PC-3 (cell line): Measurements from ENCODE around the gene EMX2. TPM values are rescaled to one million over a fixed set of nuclear protein-coding genes. Genes with fewer than 3 reads are reported as not detected.

Experiments used
- ATAC-seq: fragments of 200-7000 bp; cut with Tn5 transposase; 2 replicates; pipeline ENCODE4 v1.9.1; 2020; ENCODE audit warnings: mild to moderate bottlenecking, moderate library complexity
- BruUV-seq: library from RNA; stranded (reverse); fragments of 400-500 nt; replicated peaks from 2 replicates; lab custom pipeline; 2021; lab: Mats Ljungman, UMichigan
- CTCF ChIA-PET: fragments of 300-600 bp; sonication (Branson Sonifier 250); formaldehyde crosslinking; loops from one replicate; lab custom pipeline; 2022; ENCODE audit warnings: antibody characterized with exemption; lab: Charles Lee
- POLR2A ChIA-PET: fragments of 300-600 bp; sonication (Branson Sonifier 250); formaldehyde crosslinking; loops from one replicate; lab custom pipeline; 2022; ENCODE audit warnings: antibody characterized with exemption; ENCODE audit not compliant: unreplicated experiment; lab: Charles Lee
- DNase-seq: peaks from one replicate; pipeline ENCODE4 v3.0.0-alpha.2; 2015
- H2AFZ ChIP-seq: fragments of 300-600 bp; sonication (generic); 2 replicates; pipeline ENCODE4 v1.6.0; 2016; ENCODE audit warnings: antibody characterized with exemption, low read length
- H3F3A ChIP-seq: fragments of 300-600 bp; sonication (generic); one replicate; pipeline ENCODE4 v1.6.0; 2017; ENCODE audit warnings: antibody characterized with exemption, low read length, control low read depth, mild to moderate bottlenecking; ENCODE audit not compliant: unreplicated experiment
- H3K27ac ChIP-seq: fragments of 300-600 bp; sonication (generic); 2 replicates; pipeline ENCODE4 v1.5.1; 2016; ENCODE audit warnings: mild to moderate bottlenecking, low read length
- H3K27me3 ChIP-seq: fragments of 300-600 bp; sonication (generic); 2 replicates; pipeline ENCODE4 v1.6.1; 2016; ENCODE audit warnings: low read length, mixed read lengths
- H3K36me3 ChIP-seq: fragments of 300-600 bp; sonication (generic); 2 replicates; pipeline ENCODE4 v1.6.1; 2016; ENCODE audit warnings: low read depth, mixed run types, low read length, mixed read lengths
- H3K4me1 ChIP-seq: fragments of 300-600 bp; sonication (generic); 2 replicates; pipeline ENCODE4 v1.5.1; 2016; ENCODE audit warnings: low read length; ENCODE audit not compliant: insufficient read depth
- H3K4me2 ChIP-seq: fragments of 300-600 bp; sonication (generic); 2 replicates; pipeline ENCODE4 v1.6.0; 2016; ENCODE audit warnings: low read length
- H3K4me3 ChIP-seq: fragments of 300-600 bp; sonication (generic); 2 replicates; pipeline ENCODE4 v1.5.1; 2016; ENCODE audit warnings: mild to moderate bottlenecking, low read length, mixed read lengths
- H3K79me2 ChIP-seq: fragments of 300-600 bp; sonication (generic); 2 replicates; pipeline ENCODE4 v1.6.1; 2017; ENCODE audit warnings: low read length, mixed read lengths
- H3K9ac ChIP-seq: fragments of 300-600 bp; sonication (generic); 2 replicates; pipeline ENCODE4 v1.6.0; 2016; ENCODE audit warnings: mild to moderate bottlenecking, low read length
- H3K9me2 ChIP-seq: fragments of 300-600 bp; sonication (generic); replicated peaks from 2 replicates; pipeline ENCODE4 v1.6.1; 2016; ENCODE audit warnings: mixed run types, low read length, mixed read lengths
- H3K9me3 ChIP-seq: fragments of 300-600 bp; sonication (generic); 2 replicates; pipeline ENCODE4 v1.6.1; 2016; ENCODE audit warnings: low read length, mixed read lengths
- H4K20me1 ChIP-seq: fragments of 300-600 bp; sonication (generic); 2 replicates; pipeline ENCODE4 v1.6.1; 2016; ENCODE audit warnings: low read length, mixed read lengths
- EZH2 ChIP-seq: fragments of 300-600 bp; sonication (generic); IDR thresholded peaks from one replicate; pipeline ENCODE4 v1.6.1; 2017; ENCODE audit warnings: antibody characterized with exemption, mild to moderate bottlenecking, low read length; ENCODE audit not compliant: unreplicated experiment
- EZH2phosphoT487 ChIP-seq: fragments of 300-600 bp; sonication (generic); IDR thresholded peaks from 2 replicates; pipeline ENCODE4 v1.6.1; 2018; ENCODE audit warnings: mild to moderate bottlenecking, antibody characterized with exemption, low read length, borderline replicate concordance
- intact Hi-C: fragments of 100-400 bp; cut with micrococcal nuclease; formaldehyde crosslinking; loops from 2 replicates; pipeline ENCODE4 v1.9.0; 2023
- total RNA-seq: library from RNA; depleted of rRNA; stranded (reverse); fragments of >200 nt; gene quantifications from 2 replicates; pipeline ENCODE4 v1.2.3, GENCODE V29; 2014
- TF ChIP-seq, protein P1 (sequence below): fragments of 300-600 bp; sonication (generic); conservative IDR thresholded peaks from 2 replicates; pipeline ENCODE4 v1.5.1; 2017; ENCODE audit warnings: antibody characterized with exemption, low read depth, mild to moderate bottlenecking, low read length

EMX2 gene
- total RNA-seq, 1 experiment from 2014 or later: not detected

DNA sequence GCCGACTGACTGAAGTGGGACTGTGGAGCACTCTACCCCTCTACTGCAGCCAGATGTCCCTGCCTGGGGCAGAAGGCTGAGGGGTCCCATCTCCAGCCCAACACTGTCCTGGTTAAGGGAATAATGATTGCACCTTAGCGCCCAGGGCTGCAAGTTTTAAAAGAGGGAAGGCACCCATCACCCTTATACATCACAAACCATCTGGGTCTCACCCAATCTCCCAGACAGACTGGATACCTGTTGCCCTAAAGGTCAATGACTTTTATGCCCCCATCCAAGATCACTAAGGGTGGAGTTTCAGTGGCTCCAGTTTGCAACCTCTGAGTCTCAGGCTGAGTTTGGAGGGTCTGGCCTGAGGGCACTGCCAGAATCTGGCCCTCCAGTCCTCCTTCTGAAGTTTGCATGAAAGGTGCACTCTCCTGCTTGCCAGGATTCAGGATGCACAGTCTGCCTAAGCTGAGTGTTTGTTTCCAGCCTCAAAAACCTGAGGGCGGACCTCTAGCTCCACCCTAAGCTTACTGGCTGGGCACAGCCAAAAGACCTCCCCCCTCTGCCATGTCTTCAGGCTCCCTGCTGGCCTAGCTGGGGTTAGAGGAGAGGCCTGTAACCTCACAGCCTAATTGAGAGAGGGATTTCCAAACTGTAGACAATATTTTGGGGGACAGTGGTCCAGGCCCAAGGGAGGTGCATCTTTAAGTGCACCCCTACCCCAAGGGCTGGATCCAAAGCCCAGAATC, 2.5 kb upstream of the EMX2 start:
- Histone ChIP-seq H3K27ac (no peak overlapping the region), H2AFZ (no peak overlapping the region), H3K9ac (no peak overlapping the region), H3K4me3 (no peak overlapping the region), H4K20me1 (no peaks in the 10 kb centered on the region), H3K9me2 (no peaks in the 10 kb centered on the region), H3F3A (no peaks in the 10 kb centered on the region), H3K36me3 (no peaks in the 10 kb centered on the region), H3K79me2 (no peaks in the 10 kb centered on the region), H3K27me3 (peaks cover 39% of the 10 kb centered on the region), H3K9me3 (no peaks in the 10 kb centered on the region), H3K4me2 (no peak overlapping the region), H3K4me1 (0 out of 2 replicates have a peak, but pooled peaks cover 6% of the 10 kb centered on the region)
- ATAC-seq (no peak), DNase-seq (no peak)
- TF ChIP-seq EZH2phosphoT487 (no peak), EZH2 (no peak)
- TF ChIP-seq, protein P1, sequence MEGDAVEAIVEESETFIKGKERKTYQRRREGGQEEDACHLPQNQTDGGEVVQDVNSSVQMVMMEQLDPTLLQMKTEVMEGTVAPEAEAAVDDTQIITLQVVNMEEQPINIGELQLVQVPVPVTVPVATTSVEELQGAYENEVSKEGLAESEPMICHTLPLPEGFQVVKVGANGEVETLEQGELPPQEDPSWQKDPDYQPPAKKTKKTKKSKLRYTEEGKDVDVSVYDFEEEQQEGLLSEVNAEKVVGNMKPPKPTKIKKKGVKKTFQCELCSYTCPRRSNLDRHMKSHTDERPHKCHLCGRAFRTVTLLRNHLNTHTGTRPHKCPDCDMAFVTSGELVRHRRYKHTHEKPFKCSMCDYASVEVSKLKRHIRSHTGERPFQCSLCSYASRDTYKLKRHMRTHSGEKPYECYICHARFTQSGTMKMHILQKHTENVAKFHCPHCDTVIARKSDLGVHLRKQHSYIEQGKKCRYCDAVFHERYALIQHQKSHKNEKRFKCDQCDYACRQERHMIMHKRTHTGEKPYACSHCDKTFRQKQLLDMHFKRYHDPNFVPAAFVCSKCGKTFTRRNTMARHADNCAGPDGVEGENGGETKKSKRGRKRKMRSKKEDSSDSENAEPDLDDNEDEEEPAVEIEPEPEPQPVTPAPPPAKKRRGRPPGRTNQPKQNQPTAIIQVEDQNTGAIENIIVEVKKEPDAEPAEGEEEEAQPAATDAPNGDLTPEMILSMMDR: no peak
- BruUV-seq: no TSS peak
- ChIA-PET POLR2A (no interaction called here), CTCF (no interaction called here)
- intact Hi-C loops: loop anchor here (2.0 kb wide), 1 partner anchor 567 kb away; no protein-coding TSS in a partner anchor

DNA sequence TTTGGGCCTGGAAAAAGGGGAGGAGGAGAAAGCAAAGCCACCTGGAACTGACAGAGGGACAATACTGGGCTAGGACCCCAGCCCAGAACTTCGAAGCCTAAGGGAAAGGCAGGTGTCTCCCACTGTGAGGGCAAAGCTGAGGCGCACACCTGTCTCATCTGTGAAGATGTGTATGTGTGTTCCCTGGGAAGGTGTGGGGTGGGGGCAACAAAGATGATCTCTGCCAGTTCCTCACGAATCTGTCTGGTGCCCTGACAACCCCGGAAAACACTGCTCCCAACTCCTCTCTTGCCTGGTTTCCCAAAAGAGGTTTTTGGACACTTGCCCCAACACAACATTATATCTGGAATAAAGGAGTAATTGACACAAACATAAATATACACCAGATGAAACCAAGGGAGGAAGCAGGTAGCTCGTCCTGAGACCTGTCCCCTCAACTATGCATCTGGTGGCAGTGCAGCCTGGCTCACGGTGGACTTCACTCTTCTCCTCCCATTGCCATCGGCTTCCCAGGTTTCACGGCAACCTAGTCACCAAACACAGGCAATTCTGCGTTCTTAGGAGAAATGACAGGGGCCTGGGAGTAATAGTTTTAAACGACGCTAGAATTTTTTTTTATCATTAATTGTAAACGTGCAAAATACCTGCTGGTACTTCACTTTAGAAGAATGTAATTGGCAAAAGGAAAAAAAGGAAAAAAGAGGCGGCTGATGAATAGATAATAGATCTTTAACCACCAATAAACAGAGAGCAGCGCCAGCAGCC, 1.7 kb upstream of the EMX2 start:
- H3K9me3 ChIP-seq: no peaks in the 10 kb centered on the region
- CTCF ChIA-PET: no interaction called here
- no peaks in the 10 kb centered on the region for H3F3A ChIP-seq
- no peaks in the 10 kb centered on the region for H3K79me2 ChIP-seq
- intact Hi-C loops: no loop called here
- no peak overlapping the region for H3K9ac ChIP-seq
- BruUV-seq: no TSS peak
- 0 out of 2 replicates have a peak, but pooled peaks cover 6% of the 10 kb centered on the region for H3K4me1 ChIP-seq
- DNase-seq: no peak
- no peak overlapping the region for H2AFZ ChIP-seq
- no peak for ATAC-seq
- TF ChIP-seq, protein P1: no peak
- no peak for TF ChIP-seq EZH2phosphoT487
- TF ChIP-seq EZH2: no peak
- peaks cover 36% of the 10 kb centered on the region for H3K27me3 ChIP-seq
- no peak overlapping the region for H3K4me3 ChIP-seq
- POLR2A ChIA-PET: no interaction called here
- no peaks in the 10 kb centered on the region for H4K20me1 ChIP-seq
- H3K27ac ChIP-seq: no peak overlapping the region
- H3K9me2 ChIP-seq: no peaks in the 10 kb centered on the region
- H3K4me2 ChIP-seq: no peak overlapping the region
- H3K36me3 ChIP-seq: no peaks in the 10 kb centered on the region
